GM18858 (cell line): ENCODE results near the gene GNB1.

ENCODE experiments used
- ATAC-seq: cut with Tn5 transposase; IDR thresholded peaks from one replicate; pipeline ENCODE4 v1.9.1; 2021; ENCODE audit not compliant: unreplicated experiment

Gene GNB1

DNA sequence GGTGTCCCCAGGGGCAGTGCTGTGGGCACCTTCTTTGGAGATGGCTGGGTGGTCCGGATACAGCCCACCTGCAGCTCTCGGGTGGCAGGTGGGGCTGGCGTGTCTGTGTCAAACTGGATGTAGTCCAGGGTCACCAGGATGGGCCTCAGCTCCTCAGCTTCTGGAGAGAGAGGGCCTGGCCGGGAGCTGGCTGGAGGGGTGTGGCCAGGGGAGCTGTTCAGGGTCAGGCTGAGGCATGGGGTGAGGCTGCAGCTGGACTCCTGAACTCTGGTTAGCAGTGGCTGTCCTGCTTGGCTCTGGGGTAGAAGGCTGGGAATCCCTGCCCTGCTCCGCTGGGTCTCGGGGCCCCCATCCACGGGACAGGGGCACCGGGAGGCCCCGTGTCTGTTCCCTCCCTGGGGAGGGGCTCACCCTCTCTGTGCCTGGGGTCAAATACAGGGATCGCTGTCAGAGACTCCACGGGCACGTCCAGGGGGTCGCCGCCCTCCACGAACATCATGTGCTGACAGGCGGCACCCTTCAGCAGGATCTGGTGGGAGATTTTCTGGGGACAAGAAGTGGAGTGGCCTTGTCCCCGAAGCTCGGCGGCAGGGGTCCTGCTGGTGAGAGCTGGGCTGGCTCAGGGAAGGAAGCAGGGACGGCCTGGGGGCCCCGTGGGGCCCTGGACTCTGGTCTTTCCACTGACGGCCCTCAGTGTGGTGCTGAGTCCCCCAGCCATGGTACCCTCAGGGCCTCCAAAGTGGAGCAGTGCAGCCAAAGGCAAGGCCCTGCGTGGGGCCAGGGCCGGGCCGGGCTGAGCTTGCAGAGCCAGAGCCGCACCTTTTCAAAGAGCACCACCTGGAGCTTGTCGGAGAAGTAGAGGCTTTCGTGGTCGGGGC is 32.3 kb upstream of the GNB1 start:
- no peak for ATAC-seq

DNA sequence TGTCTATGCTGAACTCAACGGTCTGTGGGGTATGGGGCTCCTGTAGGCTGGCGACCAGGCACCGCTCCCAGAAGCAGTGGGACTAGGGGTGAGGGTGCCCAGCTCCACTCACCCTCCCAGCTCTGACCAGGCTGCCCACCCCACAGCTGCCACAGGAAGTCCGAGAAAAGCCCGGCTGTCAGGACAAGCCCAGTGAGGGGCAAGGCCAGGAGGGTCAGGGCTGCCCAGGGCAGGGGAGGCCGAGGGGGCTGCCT is 31.7 kb upstream of the GNB1 start:
- no peak for ATAC-seq

DNA sequence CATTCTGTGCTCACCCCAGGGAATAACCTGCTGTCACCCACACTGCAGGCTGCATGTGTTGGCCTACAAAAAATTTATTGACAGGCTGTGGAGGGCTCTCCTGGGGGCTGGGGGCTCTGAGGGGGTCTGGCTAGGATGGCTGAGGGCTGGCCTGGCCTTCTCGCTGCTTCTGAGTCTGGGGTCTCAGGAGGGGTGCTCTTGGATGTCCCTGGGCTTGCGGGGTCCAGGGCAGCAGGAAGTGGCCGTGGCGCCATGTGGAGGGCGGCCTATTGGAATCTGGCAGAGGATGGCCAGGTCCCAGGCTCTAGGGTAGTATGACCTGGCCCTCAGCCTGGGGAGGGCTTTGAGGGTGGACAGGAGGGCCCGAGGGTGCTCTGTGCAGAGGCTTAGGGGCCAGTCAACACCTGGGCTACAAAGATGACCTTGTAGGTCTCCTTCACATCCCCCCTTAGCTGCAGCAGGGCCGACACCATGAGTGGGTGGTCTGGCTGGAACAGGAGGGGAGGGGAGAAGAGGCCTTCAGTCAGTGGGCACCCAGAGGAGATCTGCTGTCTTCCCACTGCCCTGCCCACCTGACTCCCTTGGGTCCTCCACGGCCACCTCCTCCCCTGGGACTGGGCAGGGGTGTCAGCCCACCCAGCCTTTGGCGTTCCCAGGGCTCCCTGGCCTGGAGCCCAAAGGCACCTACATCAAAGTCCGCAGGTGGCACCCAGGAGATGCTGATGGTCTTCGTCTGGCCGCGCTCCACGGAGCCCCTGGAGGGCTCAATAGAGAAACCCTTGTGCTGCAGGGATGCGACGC is 31.2 kb upstream of the GNB1 start:
- no peak for ATAC-seq

DNA sequence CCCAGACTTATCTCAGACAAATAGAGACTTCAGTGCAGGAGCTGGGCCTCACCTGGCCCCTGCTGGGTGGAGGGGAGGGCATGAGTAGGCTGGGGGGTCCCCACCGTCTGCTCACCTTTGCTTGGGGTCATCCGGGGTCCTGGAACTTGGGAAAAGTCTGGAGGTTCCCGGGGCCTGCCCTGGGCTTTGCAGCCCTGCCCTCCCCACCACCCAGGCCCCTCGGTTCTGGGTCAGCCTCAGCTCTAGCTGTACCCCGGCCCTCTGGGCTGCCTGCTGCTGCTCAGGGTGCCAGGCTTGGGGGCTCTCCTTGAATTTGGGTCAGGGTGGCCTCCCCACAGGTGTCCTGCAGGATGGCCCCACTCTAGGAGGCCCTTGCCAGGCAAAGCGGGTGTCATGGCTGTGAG is 30.6 kb upstream of the GNB1 start:
- ATAC-seq: no peak

DNA sequence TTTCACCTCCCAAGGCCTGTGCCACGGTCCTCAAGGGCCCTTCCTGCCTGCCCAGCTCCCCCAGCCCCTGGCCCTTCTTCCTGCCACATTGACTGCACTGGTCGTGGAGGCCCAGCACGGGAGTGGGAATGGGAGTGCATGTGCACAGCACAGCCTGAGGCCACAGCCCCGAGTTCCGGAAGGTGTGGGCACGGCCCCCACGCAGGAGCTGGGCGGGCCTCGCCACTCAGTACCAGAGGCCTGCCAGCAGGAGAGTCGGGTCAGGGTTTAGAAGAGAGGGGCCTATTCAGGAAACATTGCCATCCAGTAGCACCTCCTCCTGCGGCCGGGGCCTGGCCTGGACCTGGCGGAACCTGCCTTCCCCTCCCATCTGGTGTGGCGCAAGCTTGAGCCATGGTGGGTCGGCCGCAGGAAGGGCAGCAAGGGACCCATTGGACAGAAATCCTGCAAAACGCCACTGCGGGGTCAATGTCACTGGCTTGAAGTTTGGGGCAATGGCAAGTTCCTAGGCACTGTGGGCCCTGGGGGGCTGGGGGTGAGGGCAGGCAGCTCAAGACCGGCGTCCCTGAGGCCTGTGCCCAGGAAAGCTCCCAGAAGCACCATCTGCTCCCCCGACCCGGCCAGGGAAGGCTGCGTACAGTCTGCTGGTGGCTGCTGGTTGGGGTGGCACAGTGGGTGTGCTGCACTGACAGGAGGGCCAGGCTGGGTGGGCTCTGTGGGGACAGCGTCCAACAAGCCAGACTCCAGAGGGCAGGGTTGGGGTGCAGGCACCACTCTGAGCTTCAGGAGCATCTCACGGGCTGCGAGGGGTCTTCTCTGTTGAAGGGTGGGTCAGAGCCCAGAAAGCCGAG is 29.9 kb upstream of the GNB1 start:
- ATAC-seq: no peak

DNA sequence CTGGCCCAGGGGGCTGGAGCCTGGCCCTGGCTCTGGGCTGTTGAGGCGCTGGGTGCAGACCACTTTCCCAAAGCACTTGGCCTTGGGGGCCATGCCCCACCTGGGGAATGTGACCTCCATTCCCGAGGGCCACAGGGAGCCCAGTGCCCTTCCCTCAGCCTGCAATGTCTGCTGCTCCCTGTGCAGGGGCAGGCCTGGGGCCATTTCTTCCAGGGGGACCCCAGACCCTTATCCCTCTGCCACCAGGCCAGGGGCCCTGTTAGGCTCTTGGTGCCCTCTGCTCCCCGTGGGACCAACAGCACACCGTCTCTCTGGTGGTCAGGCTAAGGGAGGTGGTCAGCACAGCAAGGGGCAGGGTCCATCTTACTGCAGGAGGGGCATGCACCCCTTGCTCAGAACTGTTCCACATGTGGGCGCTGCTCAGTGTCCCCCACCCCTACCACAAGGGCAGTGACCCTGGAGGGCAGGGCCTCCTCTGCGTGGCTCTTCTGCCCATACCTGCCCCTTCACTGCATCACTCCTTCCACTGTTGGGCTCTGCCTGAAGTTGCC is 29.2 kb upstream of the GNB1 start:
- ATAC-seq: no peak

DNA sequence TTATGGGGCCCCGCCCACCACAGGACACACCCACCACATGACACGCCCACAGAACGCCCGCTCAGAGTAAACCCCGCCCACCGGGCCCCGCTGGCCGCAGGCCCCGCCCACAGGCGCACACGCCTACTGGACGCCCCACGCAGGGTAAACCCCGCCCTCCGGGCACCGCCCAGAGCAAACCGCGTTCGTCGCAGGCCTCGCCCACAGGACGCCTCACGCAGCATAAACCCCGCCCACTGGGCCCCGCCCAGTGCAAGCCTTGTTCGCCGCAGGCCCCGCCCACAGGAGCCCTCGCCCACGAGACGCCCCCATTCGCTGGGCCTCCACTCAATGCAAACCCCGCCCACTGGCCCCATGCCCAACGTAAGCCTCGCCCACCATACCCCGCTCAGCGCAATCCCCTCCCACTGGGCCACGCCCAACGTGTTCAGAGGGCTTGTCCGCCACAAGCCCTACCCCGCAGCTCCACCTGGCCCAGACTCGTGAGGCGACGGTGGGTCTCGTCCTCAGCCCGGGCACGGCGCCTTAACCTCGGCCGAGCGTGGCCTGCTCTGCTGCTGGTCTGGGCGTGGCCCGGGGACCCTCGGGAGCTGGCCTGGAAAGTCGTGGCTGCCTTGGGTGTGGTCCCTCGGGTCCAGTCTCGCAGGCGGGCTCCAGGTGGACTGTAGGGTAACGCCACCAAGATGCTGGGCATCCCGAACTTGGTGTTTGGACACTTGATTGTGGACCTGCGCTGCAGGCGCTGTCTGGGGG is 28.6 kb upstream of the GNB1 start:
- peak; percentile 72 for ATAC-seq

DNA sequence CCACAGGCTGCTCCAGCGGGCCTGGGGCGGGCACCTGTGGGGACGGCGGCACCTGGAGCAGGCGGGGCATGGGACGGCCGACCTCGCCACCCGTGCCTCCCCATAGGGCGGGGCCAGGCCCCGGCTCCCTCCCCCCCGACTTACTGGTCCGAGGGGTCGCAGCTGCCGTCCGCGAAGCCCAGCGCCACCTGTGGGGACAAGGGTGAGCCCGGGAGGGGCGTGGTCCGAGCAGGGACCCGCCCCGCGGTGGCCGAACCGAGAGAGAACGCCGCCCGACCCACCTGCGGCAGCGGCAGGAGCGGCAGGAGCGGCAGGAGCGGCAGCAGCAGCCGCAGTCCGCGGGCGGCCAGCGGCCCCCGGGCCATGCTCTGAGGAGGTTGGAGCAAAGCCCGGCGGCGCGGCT is 28.0 kb upstream of the GNB1 start, which contains the start of gene TMEM52:
Gene TMEM52, minus strand, starts transcription at position 379 of the 403 bp plus-strand sequence. Its CDS starts 14 bp downstream, at position 365.
- no peak for ATAC-seq

DNA sequence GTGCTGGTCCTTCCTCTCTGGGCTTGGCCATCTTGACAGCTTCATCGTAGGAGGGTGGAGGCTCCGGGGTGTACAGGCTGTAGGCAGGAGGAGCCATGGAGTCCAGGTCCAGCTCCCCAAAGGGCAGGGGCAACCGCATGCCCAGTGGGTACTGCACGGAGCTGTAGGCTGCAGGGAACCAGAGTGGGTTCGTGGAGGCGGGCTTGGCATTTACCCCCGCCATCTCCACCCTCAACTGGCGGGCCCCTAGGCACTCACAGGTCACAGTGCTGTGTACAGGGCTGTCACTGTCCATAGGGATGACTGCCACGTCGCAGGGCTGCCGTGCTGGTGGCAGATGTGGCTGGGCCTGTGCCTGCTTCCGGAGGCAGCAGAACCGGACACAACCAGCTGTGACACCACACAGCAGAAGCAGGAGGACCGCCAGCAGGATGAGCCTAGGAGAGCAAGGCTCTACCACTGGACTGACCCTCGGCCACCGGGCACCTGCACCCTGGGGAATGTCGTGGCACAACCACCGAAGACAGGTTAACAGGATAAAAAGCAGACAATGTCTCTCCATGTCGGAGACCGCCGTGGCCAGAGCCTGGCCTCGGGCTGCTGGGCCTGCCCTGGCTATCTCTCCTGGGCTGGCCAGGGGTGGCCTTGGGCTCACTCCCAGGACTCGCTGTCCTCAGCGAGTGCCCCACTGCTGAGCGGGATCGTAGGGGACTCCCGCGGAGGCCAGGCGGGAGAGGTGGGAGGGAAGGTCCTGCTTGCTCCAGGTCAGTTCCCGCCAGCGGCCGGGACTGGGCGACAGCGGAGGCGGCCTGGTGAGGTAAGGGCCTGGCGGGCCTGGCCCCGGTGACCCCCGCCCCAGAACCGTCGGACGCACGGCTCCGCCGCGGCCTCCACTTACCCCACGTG is 27.4 kb upstream of the GNB1 start:
- no peak for ATAC-seq

DNA sequence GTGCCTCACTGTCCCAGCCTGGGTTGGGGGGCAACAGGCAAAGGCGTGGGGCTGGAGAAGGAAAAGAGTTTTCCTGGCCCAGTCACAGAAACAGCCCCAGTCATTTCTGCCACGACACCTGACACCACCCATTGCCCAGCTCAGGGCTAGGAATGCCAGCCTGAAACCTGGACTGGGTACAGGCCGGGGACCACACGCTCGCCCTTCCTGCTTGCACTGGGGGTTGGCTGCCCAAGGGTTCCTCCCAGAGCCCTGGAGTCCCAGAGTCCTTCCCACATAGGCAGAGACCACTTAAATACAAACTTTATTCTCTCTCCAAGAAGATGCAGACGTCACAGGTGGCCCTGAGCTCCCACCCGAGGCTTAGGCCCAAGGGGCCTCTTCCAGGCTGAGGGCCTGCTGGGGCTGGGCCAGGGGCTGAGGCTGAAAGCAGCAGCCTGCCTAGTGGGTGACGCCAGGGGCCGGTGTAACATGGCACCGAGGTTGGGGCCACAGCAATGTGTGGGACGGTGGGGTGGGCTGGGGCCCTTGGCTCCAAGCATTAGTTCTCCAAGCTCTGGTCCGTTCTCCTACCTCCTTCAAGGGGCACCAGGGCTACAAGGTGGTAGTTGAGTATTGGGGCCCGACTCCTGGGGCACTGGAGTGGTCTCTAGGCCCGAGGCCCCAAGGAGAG is 26.6 kb upstream of the GNB1 start:
- no peak for ATAC-seq

DNA sequence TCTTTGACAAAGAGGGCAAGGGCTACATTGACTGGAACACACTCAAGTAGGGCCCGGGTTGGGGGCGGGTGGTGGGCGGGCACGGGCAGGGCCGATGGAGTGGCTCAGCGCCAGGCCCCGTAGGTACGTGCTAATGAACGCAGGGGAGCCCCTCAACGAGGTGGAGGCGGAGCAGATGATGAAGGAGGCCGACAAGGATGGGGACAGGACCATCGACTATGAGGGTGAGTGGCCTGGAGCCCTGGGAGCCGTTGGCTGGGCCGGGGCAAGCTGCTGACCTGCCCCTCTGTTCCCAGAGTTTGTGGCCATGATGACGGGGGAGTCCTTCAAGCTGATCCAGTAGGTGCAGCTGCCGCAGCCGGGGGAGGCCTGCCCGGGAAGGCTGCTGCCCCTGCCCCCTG is 26.0 kb upstream of the GNB1 start:
- no peak for ATAC-seq

DNA sequence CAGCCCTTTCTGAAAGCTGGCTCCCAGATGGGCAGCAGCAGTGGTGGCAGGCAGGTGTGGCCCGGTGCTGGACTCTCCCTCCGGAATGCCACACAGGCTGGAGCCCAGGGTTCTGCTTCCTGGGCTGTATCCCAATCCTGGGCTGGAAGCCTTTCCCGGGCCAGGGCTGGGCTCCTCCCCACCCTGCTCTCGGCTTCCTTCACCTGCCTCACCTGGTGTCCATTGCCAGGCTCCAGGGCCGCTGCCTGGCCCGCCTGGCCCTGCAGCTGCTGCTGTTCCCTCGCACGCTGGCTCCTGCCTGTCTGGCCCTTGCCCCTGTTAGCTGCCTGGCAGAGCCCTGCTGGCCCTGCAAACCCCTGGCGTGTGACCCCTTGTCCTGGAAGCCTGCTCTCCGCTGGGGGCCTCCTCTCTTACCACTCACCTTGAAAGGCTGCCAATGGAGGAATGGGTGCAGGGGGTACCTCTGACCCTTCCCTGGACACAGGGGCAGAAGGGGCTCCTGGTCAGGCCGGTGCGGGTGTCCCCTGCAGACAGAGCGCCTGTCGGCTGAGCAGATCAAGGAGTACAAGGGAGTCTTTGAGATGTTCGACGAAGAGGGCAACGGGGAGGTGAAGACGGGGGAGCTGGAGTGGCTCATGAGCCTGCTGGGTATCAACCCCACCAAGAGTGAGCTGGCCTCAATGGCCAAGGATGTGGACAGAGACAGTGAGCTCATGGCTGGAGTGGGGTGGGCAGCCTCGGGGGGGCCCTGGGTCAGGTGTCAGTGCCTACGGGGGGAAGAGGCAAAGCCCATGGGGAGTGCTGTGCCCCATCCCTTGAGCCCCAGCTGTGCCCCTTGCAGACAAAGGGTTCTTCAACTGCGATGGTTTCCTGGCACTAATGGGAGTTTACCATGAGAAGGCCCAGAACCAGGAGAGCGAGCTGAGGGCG is 25.3 kb upstream of the GNB1 start:
- no peak for ATAC-seq

DNA sequence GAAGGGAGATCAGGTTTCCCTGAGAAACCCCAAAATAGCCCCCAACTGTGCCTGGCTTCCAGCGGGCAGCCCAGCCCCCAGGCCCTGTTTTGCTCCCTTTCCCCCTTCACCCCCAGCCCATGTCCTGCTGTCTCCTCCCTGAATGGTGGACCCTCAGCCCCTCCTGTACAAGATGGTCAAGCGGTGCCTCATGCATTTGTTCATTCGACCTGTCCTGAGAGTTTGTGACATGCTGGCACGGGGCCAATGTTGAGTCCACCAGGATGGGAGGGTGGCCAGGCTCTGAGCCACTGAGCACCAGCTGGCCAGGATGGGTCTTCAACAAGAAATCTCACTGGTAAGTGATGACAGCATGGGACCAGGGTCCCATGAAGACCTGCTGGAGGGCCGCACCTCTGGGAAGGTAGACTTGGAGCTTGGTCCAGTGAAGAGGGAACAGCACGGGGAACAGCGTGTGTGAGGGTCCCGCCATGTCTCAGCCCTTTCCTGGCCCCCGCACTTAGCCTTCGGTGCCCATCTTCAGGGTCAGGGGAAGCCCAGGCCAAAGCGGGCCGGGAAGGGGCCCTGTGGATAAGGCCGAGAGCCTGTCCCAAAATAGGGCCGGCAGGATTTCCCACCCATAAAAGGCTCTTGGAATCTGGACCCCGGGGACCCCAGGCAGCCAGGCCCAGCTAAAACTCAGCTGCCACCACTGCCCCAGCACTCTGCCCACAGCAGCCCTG is 24.2 kb upstream of the GNB1 start, which contains the start of gene CALML6:
Gene CALML6, plus strand, starts transcription at position 290 of the 722 bp plus-strand sequence. Its CDS starts 21 bp downstream, at position 311.
- ATAC-seq: no peak

DNA sequence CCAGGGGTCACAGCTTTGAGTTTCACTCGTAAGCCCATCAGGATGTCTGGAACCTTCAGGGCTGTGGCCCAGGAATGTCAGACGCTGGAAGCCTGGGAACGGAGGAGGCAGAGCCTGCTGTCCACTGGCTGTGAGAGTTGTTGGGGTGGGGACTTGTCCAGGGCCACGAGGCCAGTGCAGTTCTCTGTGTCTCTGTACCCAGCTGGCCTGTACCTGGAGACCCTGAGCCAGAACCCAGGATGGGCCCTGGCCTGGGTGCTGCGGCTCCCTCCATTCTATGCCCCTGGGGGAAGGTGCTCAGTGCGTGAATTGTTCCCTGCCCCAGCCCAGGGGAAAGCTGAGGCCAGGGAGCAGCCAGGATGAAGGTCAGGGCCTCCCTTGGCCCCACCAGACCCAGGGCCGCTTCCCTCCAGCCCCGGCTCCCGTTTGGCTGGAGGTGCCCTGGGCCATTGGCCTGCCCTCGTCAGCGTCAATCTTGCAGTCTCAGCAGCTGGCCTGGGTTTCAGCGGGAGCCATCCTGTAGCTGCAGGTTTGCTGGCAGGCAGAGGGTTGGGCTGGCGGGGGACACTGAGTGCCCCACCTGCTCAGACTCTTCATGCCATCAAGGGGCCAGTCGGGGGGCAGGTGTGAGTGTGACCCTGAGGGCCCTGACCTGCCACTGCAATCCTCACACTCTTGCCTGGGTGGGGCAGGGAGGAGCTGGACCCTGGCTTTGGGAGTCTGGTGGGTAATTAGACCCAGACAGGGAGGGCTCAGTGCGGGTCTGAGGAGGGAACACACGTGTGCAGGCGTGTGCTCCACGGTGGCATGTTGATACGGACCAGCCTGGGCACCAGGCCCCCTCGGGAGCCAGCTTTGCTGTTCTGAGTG is 23.4 kb upstream of the GNB1 start:
- no peak for ATAC-seq

DNA sequence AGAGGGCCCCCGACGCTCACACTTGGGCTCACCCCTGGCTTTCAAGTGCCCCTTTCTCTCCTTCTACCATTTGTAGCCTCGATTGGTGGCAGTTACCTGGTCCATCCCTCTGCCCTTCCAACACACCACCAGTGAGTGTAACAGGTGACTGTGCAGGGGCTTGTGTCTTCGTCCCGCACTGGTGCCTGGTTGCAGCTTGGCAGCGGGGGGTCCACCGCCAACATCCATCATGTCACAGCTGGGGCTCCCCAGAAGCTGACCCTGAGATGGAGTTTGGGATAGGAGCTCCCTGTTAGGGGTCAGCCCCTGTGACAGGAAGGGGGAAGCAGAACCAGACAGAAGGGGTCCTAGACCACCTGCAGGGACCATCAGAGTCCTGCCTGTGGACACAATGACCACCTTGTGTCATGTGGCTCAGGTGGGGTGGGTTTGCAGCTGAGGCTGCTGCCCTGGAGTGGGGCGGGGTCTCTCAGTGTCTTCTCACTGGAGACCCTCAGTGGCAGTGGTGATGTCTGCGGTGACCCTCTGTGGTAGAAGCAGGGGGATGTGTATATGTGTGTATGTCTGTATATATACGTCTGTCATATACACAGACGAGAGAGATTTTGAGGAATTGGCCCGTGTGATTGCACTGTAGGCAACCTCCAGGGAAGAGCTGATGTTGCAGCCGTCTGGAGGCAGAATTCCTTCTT is 20.6 kb upstream of the GNB1 start:
- ATAC-seq: no peak
